ENCODE measurements around the gene TMCO1.

DNA sequence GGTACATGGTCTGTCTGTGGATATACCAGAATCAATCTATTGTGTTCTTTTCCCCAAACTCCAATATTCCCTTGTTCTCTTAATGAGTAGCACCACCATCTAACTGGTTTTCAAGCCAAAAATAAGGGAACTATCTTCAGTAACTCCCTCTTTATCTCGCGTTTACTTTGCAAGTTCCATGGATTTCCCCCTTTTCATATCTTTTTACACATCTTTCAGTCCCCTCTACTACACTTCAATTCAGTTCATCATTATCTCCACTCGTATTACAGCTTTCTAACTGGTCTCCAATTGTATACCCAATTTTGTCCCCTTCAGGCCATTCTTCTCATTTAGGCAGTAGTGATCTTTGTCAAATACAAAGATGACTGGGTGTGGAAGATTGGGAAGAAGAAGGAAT is 4.1 kb upstream of the TMCO1 start:
- TF ChIP-seq EZH2phosphoT487 (IDR thresholded peaks at IDR 0.05; ENCODE audit: insufficient read depth, low read depth) = no peak
- no peak for TF ChIP-seq EZH2 (IDR thresholded peaks at IDR 0.05; ENCODE audit: insufficient read depth, poor library complexity, severe bottlenecking)

Data from GM23248 (cell line).